NCI-H1436 (cell line): ENCODE results near the gene UCP2.

Experiments used
- DNase-seq: peaks from one replicate; lab custom pipeline; 2025; lab: John Stamatoyannopoulos, UW

The UCP2 gene, protein sequence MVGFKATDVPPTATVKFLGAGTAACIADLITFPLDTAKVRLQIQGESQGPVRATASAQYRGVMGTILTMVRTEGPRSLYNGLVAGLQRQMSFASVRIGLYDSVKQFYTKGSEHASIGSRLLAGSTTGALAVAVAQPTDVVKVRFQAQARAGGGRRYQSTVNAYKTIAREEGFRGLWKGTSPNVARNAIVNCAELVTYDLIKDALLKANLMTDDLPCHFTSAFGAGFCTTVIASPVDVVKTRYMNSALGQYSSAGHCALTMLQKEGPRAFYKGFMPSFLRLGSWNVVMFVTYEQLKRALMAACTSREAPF

GRCh38 chr11:73982595-73982989 is at the start of gene UCP2:
Gene UCP2, minus strand, starts transcription at chr11:73982843. Its CDS starts 4,465 bp downstream, at chr11:73978378.
- DNase-seq = peak; percentile 83

GRCh38 chr11:74030723-74031676 is 48.4 kb upstream of the UCP2 start:
- no peak for DNase-seq

- no peak for DNase-seq
Observed at GRCh38 chr11:74025467-74026166, 43.0 kb upstream of the UCP2 start.

DNA sequence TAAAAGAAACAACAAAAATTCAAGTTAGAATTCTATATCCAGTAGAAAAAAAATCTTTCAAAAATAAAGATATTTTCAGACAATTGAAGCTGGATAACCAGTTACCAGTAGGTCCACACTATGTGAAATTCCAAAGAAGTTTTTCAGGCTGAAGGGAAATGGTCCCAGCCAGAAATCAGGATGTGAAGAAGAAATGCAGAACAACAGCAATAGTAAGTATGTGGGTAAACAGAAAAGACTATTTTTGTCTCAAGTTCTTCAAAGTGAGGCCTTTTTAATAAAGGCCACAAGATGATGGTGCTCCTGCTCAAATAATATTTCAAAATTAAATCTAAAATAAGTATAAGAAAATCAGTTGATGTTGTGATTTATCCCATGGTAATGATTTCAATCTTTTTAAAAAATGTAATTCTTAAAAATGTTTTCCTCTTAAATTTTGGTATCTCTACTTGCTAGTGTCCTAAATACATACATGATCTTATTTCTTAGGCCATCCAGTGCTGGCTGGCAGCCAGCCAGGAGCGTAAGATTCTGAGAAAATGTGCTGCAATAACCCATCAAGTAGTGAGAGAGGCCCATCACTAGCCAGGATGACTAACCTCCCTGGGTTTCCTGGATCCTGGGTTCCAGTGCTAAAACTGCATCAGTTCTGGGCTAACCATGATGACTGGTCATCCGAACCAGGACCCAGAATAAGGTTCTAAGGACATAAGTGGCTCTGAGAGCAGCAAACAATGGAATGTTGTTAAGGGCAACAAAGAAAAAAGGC is 41.8 kb upstream of the UCP2 start:
- no peak for DNase-seq

DNA sequence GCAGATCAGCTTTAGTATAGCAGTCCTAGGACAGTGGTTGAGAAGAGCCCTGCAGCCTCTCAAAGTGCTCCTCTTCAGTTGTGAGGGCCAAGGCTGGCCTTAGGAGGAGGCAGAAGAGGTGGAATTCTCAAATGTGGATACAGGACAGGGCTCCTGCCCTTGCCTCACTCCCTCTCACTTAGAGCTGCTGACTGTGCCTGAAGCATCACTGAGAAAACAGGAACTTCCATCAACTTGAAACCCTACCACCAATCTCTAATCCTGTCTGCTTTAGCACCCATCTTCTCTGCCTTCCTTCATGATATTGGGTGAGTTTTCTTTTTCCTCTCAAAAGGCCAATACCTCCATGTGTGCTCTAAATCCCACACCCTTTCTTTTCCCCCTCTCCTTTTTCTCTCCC is 40.6 kb upstream of the UCP2 start:
- no peak for DNase-seq

- no peak for DNase-seq
Observed at GRCh38 chr11:74022546-74022945, 39.9 kb upstream of the UCP2 start.

DNA sequence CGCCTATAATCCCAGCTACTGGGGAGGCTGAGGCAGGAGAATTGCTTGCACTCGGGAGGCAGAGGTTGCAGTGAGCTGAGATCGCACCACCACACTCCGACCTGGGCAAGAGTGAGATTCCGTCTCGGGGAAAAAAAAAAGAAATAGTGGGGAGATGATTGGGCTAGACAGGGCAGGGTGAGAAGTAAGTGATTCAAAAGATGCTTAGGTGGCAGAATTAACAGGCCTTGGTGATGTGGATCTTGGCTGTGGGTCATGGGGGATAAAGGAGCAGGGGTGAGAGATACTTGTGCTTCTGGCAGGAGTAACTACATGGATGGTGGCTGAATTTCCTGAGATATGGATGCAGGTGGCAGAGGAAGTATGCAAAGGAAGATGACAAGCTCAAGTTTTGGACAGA is 39.4 kb upstream of the UCP2 start:
- DNase-seq = no peak

DNA sequence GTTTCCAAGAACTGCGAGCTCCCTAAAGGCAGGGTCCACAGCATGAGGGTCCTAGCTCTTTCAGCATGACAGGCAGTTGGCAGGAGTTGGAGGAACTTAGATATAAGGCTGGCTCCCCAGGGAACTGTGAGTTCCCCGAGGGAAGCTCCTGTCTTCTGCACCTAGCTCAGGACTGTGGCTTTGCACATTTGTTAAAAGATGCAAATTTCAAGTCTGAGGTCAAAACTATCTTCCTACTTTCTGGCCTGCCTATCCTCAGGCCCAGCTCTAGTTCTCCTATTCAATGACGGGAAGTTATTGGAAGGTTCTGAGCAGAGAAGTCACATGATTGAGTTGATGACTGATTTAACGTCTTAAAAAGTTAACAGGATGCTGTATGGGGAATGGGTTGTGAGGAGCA is 37.9 kb upstream of the UCP2 start:
- no peak for DNase-seq

GRCh38 chr11:74019860-74020259 is 37.2 kb upstream of the UCP2 start:
- no peak for DNase-seq

DNA sequence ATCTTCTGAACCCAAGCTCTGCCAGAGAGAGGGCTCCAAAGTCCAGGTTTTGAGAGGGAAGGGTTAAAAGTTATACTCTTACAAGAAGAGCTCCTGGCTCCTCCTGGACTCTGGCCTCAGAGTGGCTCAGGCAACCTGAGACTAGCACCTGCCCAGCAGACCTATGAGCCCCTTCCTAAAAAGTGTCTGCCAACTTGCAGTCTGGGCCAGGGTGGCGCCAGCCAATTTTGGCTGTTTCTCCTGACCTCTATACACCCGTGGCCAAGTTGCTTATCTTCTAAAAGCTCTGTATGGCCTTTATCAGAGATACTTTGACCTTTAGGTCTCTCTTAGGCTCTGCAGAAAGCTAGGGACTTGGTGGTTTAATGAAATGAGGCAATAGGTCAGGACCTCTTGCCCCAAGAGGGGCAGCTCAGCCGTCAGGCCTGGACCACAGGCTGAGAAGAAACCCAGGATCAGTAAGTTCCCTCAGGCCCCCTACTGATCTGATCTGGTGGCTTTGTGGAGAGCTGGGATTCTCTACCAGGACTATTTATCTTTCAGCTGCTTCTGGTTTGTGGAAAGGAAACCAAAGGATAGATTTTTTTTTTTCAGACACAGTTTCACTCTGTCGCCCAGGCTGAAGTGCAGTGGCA is 36.6 kb upstream of the UCP2 start:
- no peak for DNase-seq

GRCh38 chr11:74018331-74019005 is 35.8 kb upstream of the UCP2 start:
- no peak for DNase-seq

GRCh38 chr11:74017631-74018030 is 35.0 kb upstream of the UCP2 start:
- DNase-seq = no peak

GRCh38 chr11:74015919-74016684 is 33.5 kb upstream of the UCP2 start:
- no peak for DNase-seq

DNA sequence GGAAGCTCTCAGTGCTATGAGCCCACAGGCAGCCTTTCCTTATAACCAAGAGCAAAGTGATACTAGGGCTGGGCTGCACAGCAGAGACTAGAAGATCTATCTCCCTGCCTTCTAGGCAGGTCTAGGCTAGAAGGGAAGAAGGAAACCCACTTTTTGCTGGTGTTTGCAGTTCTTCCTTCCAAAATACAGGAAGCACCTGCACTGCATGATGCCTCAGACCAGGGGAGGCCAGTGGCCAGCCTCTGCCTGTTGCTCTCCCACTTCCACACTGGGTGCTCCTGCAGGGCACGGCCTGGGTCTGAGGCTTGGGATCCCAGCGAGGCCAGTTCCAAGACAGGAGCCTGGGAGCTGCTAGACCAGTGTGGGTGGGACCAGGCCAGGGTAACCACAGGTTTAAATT is 32.2 kb upstream of the UCP2 start:
- no peak for DNase-seq

DNA sequence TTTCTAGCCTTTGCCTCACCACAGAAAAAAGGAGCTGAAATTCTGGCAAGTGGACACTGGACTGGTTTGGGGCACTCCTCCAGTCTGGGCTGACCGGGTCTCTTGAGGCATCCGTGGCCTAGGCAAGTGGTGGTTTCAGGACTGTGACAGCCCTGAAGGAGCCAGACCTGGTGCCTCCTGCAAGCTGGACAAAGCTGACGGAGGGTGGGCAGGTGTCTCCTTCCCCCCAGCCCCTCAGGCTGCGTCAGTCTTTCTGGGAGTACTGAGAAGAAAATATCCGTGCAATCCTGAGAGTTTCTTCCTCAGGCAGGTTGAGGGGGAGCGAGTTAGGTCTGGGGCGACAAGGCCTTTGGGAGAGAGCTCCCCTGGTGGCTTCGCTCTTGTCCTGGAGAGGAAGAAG is 30.5 kb upstream of the UCP2 start:
- no peak for DNase-seq

DNA sequence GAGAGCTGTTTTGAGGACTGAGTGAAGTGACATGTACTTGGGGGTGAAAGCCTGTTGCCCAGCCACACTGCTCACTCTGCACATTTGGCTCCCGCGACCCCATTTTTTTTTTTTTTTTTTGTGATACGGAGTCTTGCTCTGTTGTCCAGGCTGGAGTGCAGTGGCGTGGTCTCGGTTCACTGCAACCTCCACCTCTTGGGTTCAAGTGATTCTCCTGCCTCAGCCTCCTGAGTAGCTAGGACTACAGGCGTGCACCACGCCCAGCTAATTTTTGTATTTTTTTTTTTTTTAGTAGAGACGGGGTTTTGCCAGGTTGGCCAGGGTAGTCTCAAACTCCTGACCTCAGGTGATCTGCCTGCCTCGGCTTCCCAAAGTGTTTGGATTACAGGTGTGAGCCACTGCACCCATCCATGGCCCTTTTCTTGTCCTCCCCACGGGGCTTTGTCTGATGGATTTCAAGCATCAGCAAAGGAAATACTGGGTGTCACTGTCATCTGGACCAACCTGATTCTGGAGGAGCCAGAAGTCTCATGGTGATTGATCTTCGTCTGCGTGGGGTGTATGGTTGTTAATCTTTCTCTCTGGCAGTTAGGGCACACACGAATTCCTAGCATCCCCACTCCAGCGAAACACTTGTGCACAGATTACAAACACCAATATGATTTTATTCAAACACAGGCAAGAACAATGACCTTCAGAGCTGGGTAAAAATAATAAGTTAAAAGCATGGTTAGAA is 29.6 kb upstream of the UCP2 start:
- DNase-seq = no peak

DNA sequence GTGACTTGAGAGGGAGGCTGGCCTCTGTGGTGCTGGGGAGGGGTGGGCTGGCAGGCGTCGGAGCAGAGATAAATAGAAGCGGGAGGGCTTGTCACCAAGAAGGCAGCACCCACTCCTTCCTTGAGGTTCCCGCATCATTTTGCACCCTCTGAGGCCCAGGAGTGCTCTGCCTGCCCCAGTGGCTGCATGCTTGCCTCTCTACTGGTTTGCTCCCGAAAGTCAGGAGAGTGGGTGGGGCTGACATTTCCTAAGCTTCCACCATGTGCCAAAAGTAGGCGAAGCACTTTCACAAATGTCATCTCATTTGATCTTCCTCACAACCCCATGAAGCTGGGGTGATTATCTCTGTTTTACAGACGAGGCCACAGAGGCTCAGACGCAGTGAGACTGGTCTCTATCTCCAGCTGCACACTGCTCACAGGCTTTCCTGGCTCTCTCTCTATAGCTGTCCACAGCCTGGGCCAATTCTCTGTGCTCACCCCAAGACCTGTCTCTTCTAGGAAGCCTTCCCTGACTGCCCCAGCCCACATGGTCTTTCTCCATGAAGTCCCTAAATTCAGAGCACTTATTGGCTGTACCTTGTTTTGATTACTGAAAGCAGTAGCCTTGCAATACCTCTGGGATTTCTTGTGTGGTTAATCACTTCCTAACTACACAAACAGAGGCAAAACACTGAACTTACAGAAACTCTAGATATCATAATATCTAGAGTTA is 28.9 kb upstream of the UCP2 start:
- DNase-seq = no peak
